A673 (cell line): Measurements from ENCODE around the gene COL13A1. TPM values are rescaled to one million over a fixed set of nuclear protein-coding genes. Genes with fewer than 3 reads are reported as not detected.

ENCODE experiments used
- BruUV-seq: library from RNA; stranded (reverse); fragments of 400-500 nt; replicated peaks from 2 replicates; lab custom pipeline; 2021; lab: Mats Ljungman, UMichigan
- CTCF ChIA-PET: fragments of 300-600 bp; sonication (Branson Sonifier 250); formaldehyde crosslinking; loops from one replicate; lab custom pipeline; 2022; ENCODE audit warnings: antibody characterized with exemption; lab: Charles Lee
- POLR2A ChIA-PET: fragments of 300-600 bp; sonication (Branson Sonifier 250); formaldehyde crosslinking; loops from one replicate; lab custom pipeline; 2022; ENCODE audit warnings: antibody characterized with exemption; ENCODE audit not compliant: low non-redundant PET; lab: Charles Lee
- DNase-seq: peaks from one replicate; pipeline ENCODE4 v3.0.0-alpha.2; 2015; ENCODE audit warnings: low spot score
- H3K27ac ChIP-seq: fragments of 200-600 bp; sonication (generic); 2 replicates; pipeline ENCODE4 v1.5.1; 2016; ENCODE audit warnings: mixed run types, low read depth, mild to moderate bottlenecking, mixed read lengths, antibody characterized with exemption, low read length; ENCODE audit not compliant: poor library complexity, severe bottlenecking
- H3K27me3 ChIP-seq: fragments of 200-600 bp; sonication (generic); replicated peaks from 2 replicates; pipeline ENCODE4 v1.6.1; 2017; ENCODE audit warnings: mixed run types, low read depth, mild to moderate bottlenecking, mixed read lengths, antibody characterized with exemption, low read length; ENCODE audit not compliant: insufficient read depth, poor library complexity
- H3K36me3 ChIP-seq: fragments of 200-600 bp; sonication (generic); 2 replicates; pipeline ENCODE4 v1.6.1; 2016; ENCODE audit warnings: mixed run types, mild to moderate bottlenecking, mixed read lengths, antibody characterized with exemption, low read length; ENCODE audit not compliant: insufficient read depth, poor library complexity, severe bottlenecking
- H3K4me1 ChIP-seq: fragments of 200-600 bp; sonication (generic); 2 replicates; pipeline ENCODE4 v1.6.1; 2017; ENCODE audit warnings: mixed run types, mild to moderate bottlenecking, mixed read lengths, antibody characterized with exemption, low read length; ENCODE audit not compliant: insufficient read depth, poor library complexity, severe bottlenecking
- H3K4me3 ChIP-seq: fragments of 200-600 bp; sonication (generic); 2 replicates; pipeline ENCODE4 v1.5.1; 2016; ENCODE audit warnings: low read depth, mixed run types, mild to moderate bottlenecking, mixed read lengths, low read length; ENCODE audit not compliant: poor library complexity, severe bottlenecking
- H3K9me3 ChIP-seq: fragments of 200-600 bp; sonication (generic); 2 replicates; pipeline ENCODE4 v1.6.1; 2016; ENCODE audit warnings: mixed run types, low read depth, mild to moderate bottlenecking, mixed read lengths, antibody characterized with exemption, low read length; ENCODE audit not compliant: poor library complexity, severe bottlenecking
- EZH2 ChIP-seq: fragments of 200-600 bp; sonication (generic); IDR thresholded peaks from 2 replicates; pipeline ENCODE4 v1.6.1; 2017; ENCODE audit warnings: borderline replicate concordance, low read depth, mild to moderate bottlenecking, mixed read lengths, antibody characterized with exemption, low read length; ENCODE audit not compliant: poor library complexity, severe bottlenecking
- intact Hi-C: fragments of 100-400 bp; cut with micrococcal nuclease; formaldehyde crosslinking; loops from one replicate; pipeline ENCODE4 v1.10.0; 2022; ENCODE audit not compliant: unreplicated experiment
- total RNA-seq: library from RNA; stranded (reverse); gene quantifications from 2 replicates; pipeline ENCODE4 v1.2.3, GENCODE V29; 2021
- TF ChIP-seq, protein P1 (sequence below): fragments of 300-800, 200-600 bp; sonication (generic); conservative IDR thresholded peaks from 2 replicates; pipeline ENCODE4 v1.5.1; 2017; ENCODE audit warnings: low read depth, mild to moderate bottlenecking, antibody characterized with exemption, low read length, moderate library complexity, mixed read lengths

COL13A1 gene
- total RNA-seq, 1 experiment from 2014 or later, result 2.0 TPM

DNA sequence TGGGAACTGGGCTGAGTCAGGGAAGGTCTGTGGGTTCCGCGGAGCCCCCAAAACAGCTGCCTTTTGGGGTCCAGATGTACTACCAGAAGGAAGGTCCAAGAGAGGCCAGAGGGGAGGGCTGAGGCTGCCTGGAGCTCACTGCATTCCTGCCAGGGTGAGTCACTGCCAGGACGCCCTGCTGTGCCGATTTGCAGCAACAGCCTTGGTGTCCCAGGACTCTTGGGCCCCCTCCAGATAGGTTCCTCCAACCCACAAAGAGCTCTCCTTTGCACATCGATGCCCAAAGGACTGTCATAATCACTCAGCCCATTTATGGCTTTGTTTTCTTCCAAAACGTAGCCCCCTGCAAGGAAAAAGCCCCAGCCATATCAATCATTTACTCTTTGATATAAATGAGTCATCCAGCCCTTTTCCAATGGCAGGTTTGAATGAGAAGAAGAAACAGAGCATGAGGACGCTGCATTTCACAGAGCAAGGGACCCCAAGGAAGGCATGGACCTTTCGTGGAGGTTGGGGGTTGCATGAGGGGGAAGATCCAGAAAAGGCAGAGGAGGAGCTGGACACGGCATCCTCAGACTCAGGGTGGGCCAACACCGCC is 32.2 kb upstream of the COL13A1 start:
- H3K4me3 ChIP-seq, result no peak overlapping the region
- peak; percentile 80 for DNase-seq
- intact Hi-C loops, result no loop called here
- ChIA-PET CTCF (interaction anchor here (1.1 kb wide), 1 partner anchor 125 kb away, joined by 4 read pairs; no protein-coding TSS in a partner anchor), POLR2A (no interaction called here)
- no peak for TF ChIP-seq EZH2
- TF ChIP-seq, protein P1, sequence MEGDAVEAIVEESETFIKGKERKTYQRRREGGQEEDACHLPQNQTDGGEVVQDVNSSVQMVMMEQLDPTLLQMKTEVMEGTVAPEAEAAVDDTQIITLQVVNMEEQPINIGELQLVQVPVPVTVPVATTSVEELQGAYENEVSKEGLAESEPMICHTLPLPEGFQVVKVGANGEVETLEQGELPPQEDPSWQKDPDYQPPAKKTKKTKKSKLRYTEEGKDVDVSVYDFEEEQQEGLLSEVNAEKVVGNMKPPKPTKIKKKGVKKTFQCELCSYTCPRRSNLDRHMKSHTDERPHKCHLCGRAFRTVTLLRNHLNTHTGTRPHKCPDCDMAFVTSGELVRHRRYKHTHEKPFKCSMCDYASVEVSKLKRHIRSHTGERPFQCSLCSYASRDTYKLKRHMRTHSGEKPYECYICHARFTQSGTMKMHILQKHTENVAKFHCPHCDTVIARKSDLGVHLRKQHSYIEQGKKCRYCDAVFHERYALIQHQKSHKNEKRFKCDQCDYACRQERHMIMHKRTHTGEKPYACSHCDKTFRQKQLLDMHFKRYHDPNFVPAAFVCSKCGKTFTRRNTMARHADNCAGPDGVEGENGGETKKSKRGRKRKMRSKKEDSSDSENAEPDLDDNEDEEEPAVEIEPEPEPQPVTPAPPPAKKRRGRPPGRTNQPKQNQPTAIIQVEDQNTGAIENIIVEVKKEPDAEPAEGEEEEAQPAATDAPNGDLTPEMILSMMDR, result no peak
- no peaks in the 10 kb centered on the region for H3K27me3 ChIP-seq
- H3K27ac ChIP-seq, result no peak overlapping the region
- no peaks in the 10 kb centered on the region for H3K36me3 ChIP-seq
- no peaks in the 10 kb centered on the region for H3K4me1 ChIP-seq
- BruUV-seq, result no TSS peak
- no peaks in the 10 kb centered on the region for H3K9me3 ChIP-seq

DNA sequence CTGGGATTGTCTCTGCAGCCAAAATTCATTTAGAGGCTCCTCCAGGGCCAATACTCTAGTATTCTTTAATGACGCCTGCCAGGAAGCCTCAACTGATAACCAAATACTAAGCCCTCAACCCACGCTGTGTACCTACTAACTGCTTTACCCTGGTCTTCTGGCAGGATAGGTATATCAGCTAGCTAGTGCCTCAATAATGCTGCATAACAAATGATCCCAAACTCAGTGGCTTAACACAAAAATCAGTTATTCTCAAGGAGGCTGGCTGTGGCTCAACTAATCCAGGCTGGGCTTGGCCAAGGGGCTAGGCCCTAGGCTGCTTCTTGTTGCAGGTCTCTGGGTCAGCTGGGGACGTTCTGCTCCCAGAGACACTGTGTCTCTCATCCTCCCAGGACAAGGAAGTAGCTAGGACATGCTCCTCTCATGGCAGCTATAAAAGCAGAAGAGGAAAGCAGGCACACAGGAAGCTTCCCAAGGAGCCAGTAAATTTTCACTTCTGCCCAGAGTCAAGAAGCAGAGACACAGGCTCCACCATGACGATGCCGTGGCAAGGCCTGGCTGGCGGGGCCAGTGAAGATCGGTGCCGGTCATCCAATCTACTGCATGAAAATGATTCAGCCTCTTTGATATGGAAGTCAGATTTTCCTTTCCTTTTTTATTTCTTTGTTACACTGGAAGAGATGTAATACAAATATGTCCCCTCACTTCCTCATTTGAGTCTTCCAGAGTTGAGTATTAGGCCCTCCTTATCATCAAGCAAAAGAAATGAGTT is 28.6 kb upstream of the COL13A1 start:
- H3K4me3 ChIP-seq, result no peak overlapping the region
- no peaks in the 10 kb centered on the region for H3K27me3 ChIP-seq
- H3K36me3 ChIP-seq, result no peaks in the 10 kb centered on the region
- intact Hi-C loops, result no loop called here
- no peak overlapping the region for H3K27ac ChIP-seq
- ChIA-PET CTCF (no interaction called here), POLR2A (interaction anchor here (0.6 kb wide), 1 partner anchor 154 kb away, joined by 3 read pairs; no protein-coding TSS in a partner anchor)
- TF ChIP-seq, protein P1, result no peak
- TF ChIP-seq EZH2, result no peak
- no peaks in the 10 kb centered on the region for H3K4me1 ChIP-seq
- no peak for DNase-seq
- no peaks in the 10 kb centered on the region for H3K9me3 ChIP-seq
- BruUV-seq, result no TSS peak

DNA sequence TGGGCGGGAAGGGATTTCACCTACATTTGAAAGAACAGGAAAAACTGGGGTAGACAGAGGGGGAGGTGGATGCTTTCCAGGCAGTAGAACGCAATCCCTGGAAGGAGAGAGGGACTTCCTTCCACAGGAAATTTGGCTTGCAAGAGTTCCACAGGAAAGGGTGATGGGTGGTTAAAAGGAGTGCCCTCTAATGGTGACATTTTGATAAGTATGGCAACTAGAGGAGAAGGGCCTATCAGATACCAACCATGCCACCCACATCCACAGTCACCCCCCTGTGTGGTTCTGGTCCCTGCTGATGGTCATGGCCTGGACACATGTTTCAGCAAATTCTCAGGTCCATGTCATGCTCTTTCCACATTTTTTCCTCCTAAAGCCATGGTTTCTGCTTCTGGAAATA is 27.1 kb upstream of the COL13A1 start:
- Histone ChIP-seq H3K4me1 (no peaks in the 10 kb centered on the region), H3K36me3 (no peaks in the 10 kb centered on the region), H3K27ac (no peak overlapping the region), H3K4me3 (no peak overlapping the region), H3K27me3 (no peaks in the 10 kb centered on the region), H3K9me3 (no peaks in the 10 kb centered on the region)
- BruUV-seq, result no TSS peak
- ChIA-PET POLR2A (no interaction called here), CTCF (no interaction called here)
- intact Hi-C loops, result no loop called here
- TF ChIP-seq, protein P1, result peak; percentile 20; the same call in 1 of the 2 replicates
- TF ChIP-seq EZH2, result no peak
- no peak for DNase-seq
